SH-SY5Y (cell line): ENCODE data around the gene CMTM2.

Experiments used
- GATA2 ChIP-seq: IDR thresholded peaks from 2 replicates; pipeline ENCODE4 v1.6.1; 2011; ENCODE audit warnings: mild to moderate bottlenecking, low read depth, low read length
- GATA3 ChIP-seq: IDR thresholded peaks from 2 replicates; pipeline ENCODE4 v1.6.1; 2011; ENCODE audit warnings: low read depth, mild to moderate bottlenecking, low read length, moderate library complexity

CMTM2 gene

GRCh38 chr16:66578651-66579531 is at the start of gene CMTM2:
CMTM2 (plus strand) TSS chr16:66579463; CDS start chr16:66579608, 145 bp downstream.
- TF ChIP-seq GATA3 (no peak), GATA2 (no peak)

- TF ChIP-seq GATA3 (no peak), GATA2 (no peak)
Observed at GRCh38 chr16:66529475-66529874, 49.8 kb upstream of the CMTM2 start.

GRCh38 chr16:66534376-66534799 is 44.9 kb upstream of the CMTM2 start:
- TF ChIP-seq GATA3 (no peak), GATA2 (no peak)

GRCh38 chr16:66536525-66536924 is 42.7 kb upstream of the CMTM2 start:
- no peak for TF ChIP-seq GATA2
- no peak for TF ChIP-seq GATA3

- TF ChIP-seq GATA3 (no peak), GATA2 (no peak)
Observed at GRCh38 chr16:66537236-66537635, 42.0 kb upstream of the CMTM2 start.

GRCh38 chr16:66538910-66539309 is 40.4 kb upstream of the CMTM2 start:
- TF ChIP-seq GATA2: no peak
- no peak for TF ChIP-seq GATA3

GRCh38 chr16:66539623-66540469 is 39.4 kb upstream of the CMTM2 start:
- TF ChIP-seq GATA2 (no peak), GATA3 (no peak)

- TF ChIP-seq GATA2: no peak
- no peak for TF ChIP-seq GATA3
Observed at GRCh38 chr16:66541388-66542355, 37.6 kb upstream of the CMTM2 start.

GRCh38 chr16:66542396-66542795 is 36.9 kb upstream of the CMTM2 start:
- TF ChIP-seq GATA2 (no peak), GATA3 (no peak)

- TF ChIP-seq GATA3 (no peak), GATA2 (no peak)
Observed at GRCh38 chr16:66543541-66543940, 35.7 kb upstream of the CMTM2 start.

GRCh38 chr16:66544016-66544757 is 35.1 kb upstream of the CMTM2 start:
- TF ChIP-seq GATA2 (no peak), GATA3 (no peak)

- no peak for TF ChIP-seq GATA3
- no peak for TF ChIP-seq GATA2
Observed at GRCh38 chr16:66547101-66547989, 31.9 kb upstream of the CMTM2 start.

- no peak for TF ChIP-seq GATA3
- no peak for TF ChIP-seq GATA2
Observed at GRCh38 chr16:66548068-66548467, 31.2 kb upstream of the CMTM2 start.

- TF ChIP-seq GATA2: no peak
- TF ChIP-seq GATA3: no peak
Observed at GRCh38 chr16:66548868-66549267, 30.4 kb upstream of the CMTM2 start.
